Heart left ventricle (tissue), 13 donors: ENCODE data around the gene TRIP4.

Experiments used
- CTCF ChIP-seq, 12 donors: fragments of 200-600 bp; sonication (generic) in 4 of 12; IDR thresholded peaks; one replicate each; pipeline versions ENCODE4 v1.5.0 to v1.8.0; 2018 to 2022; ENCODE audit warnings: antibody characterized with exemption in 12 of 12, mild to moderate bottlenecking in 5 of 12
- POLR2A ChIP-seq, 2 donors: fragments of 450-650 bp; IDR thresholded peaks; one replicate each; pipeline ENCODE4 v1.6.1; 2017; ENCODE audit warnings: antibody characterized with exemption in 2 of 2, mild to moderate bottlenecking in 2 of 2, moderate library complexity in 2 of 2
- donor health status: ischemic (EF 13 %, LVEDD 7.1; RV severe dilation, severe dysfunction).
- donor health status: DM: no; HTN: yes; CAD: no.
- donor health status: DM: no; HTN: no; CAD: no.
- donor health status: ischemic (EF 25% LVEDD 6.9; RV normal size, moderate dysfunction).
- donor health status: ischemic (EF 25% LVEDD 5.7; RV mildly dilated, moderate dysfunction).
- donor health status: ischemic (EF 35%, LVEDD 5.7; RV mildly dilated, moderate dysfunction).
- donor health status: nonischemic (EF 11% LVEDD 7.7; RV severe dilation, severe dysfunction).
- donor health status: DM: yes; HTN: yes; CAD: no.
- donor health status: PGD.
- donor health status: ischemic (EF 29% LVEDD 5.4; RV normal size, mild dysfunction).
- donor health status: nonischemic (EF 23%, LVEDD 6.1; RV moderate dilation, normal function).

DNA sequence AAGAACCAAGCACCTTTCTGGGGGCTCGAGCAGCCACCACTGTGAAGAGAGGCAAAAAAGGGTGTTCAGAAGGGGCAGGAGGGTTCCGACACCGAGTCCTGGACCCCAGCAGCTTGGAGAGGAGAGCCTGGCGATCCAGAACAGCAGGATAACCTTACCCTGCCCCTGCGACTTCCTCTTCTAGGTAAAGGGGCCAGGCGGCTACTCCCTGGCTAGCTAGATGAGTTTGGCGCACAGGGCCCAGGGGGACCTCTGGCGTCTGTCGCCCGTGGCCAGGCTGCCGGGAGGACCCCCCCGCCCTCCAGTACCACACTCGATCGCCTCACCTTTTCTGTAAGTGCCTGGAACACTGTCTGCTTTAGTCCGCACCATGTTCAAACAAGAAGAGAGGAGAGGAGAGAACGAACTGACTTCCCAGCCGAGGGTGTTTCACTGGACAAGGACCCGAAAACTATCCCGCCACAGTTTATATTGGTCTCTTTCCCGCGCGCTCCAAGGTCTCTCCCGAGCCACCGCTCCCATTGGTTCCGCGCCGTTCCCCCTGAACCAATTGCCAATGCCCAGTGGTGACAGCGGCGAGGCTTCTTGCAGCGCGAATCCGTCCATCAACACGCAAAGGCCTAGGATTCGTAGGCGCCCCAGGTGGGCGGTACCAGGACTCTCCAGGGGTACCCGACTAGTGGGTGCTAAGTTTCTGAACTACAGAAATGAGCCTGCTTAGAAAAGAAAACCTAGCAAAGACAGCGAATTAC lies 6.5 kb upstream of the TRIP4 start, which contains the start of gene PCLAF:
- TF ChIP-seq CTCF (IDR thresholded peaks at IDR 0.05) (peak in 1 of 12 donors; percentile 8), POLR2A (IDR thresholded peaks at IDR 0.05) (no peak)
